ENCODE data around the gene GOLM1.

- TF ChIP-seq CEBPZ (IDR thresholded peaks at IDR 0.05; ENCODE audit: low read length): no peak
- TF ChIP-seq E2F1 (CRISPR knock-in tag; IDR thresholded peaks at IDR 0.05): no peak
- TF ChIP-seq POLR2AphosphoS5 (IDR thresholded peaks at IDR 0.05; ENCODE audit: low read depth, low read length): no peak
- no peak for TF ChIP-seq TBX2 (CRISPR knock-in tag; IDR thresholded peaks at IDR 0.05; ENCODE audit: borderline replicate concordance)
- TF ChIP-seq DRAP1 (CRISPR knock-in tag; IDR thresholded peaks at IDR 0.05): no peak
Measured at GRCh38 chr9:86052556-86053468, 46.5 kb downstream of the GOLM1 start.
